SK-N-SH (cell line): ENCODE data around the gene ARPC2. TPM values are rescaled to one million over a fixed set of nuclear protein-coding genes. Genes with fewer than 3 reads are reported as not detected.

Source experiments
- CTCF ChIA-PET: fragments of 300-600, 350-600 bp; formaldehyde crosslinking; extraction: SDS; loops from one replicate; lab custom pipeline; 2021; lab: Yijun Ruan, JAX
- POLR2A ChIA-PET: fragments of 350-600 bp; sonication (Branson Sonifier 250); formaldehyde crosslinking; extraction: SDS; loops from one replicate; lab custom pipeline; 2020; ENCODE audit warnings: antibody characterized with exemption, inconsistent platforms; lab: Yijun Ruan, JAX
- DNase-seq: peaks from one replicate; pipeline ENCODE4 v3.0.0; 2012
- H2AFZ ChIP-seq: fragments of 200-600 bp; sonication (generic); 2 replicates; pipeline ENCODE4 v1.8.1; 2016; ENCODE audit warnings: antibody characterized with exemption, mild to moderate bottlenecking, low read depth
- H3F3A ChIP-seq: fragments of 200-600 bp; sonication (generic); replicated peaks from 2 replicates; pipeline ENCODE3; 2016; ENCODE audit warnings: antibody characterized with exemption, mild to moderate bottlenecking; ENCODE audit not compliant: insufficient read depth
- H3K27ac ChIP-seq, 2 experiments: fragments of 200-500 bp in 1 of 2; fragments of 200-600 bp in 1 of 2; sonication (Bioruptor generic) in 1 of 2; sonication (generic), shearing (Covaris generic) in 1 of 2; 2 replicates each; pipeline versions ENCODE4 v1.5.1 to v1.6.1; 2014 to 2016; ENCODE audit warnings: low read depth in 2 of 2, inconsistent platforms in 1 of 2, low read length in 1 of 2, mild to moderate bottlenecking in 1 of 2, mixed read lengths in 1 of 2
- H3K27me3 ChIP-seq: fragments of 200-600 bp; sonication (generic), shearing (Covaris generic); 2 replicates; pipeline ENCODE4 v1.6.1; 2016; ENCODE audit warnings: mixed run types; ENCODE audit not compliant: insufficient read depth
- H3K36me3 ChIP-seq, 2 experiments: fragments of 200-500 bp in 1 of 2; fragments of 200-600 bp in 1 of 2; sonication (Bioruptor generic) in 1 of 2; sonication (generic) in 1 of 2; replicated peaks in 1 of 2; 2 replicates each; pipeline versions ENCODE3 to v1.5.1; 2014 to 2016; ENCODE audit warnings: low read length in 1 of 2, mild to moderate bottlenecking in 1 of 2; ENCODE audit not compliant: insufficient read depth in 2 of 2, control insufficient read depth in 1 of 2
- H3K4me1 ChIP-seq, 2 experiments: fragments of 200-500 bp in 1 of 2; fragments of 200-600 bp in 1 of 2; sonication (Bioruptor generic) in 1 of 2; sonication (generic), shearing (Covaris generic) in 1 of 2; 2 replicates each; pipeline versions ENCODE4 v1.5.1 to v1.6.1; 2014 to 2016; ENCODE audit warnings: low read depth in 1 of 2, low read length in 1 of 2, mixed run types in 1 of 2; ENCODE audit not compliant: insufficient read depth in 2 of 2, control insufficient read depth in 1 of 2
- H3K4me2 ChIP-seq: fragments of 200-600 bp; sonication (generic), shearing (Covaris generic); 2 replicates; pipeline ENCODE4 v1.6.1; 2017; ENCODE audit warnings: mixed run types
- H3K4me3 ChIP-seq, 2 experiments: fragments of 200-500 bp in 1 of 2; fragments of 200-600 bp in 1 of 2; sonication (Bioruptor generic) in 1 of 2; sonication (generic), shearing (Covaris generic) in 1 of 2; 2 replicates each; pipeline versions ENCODE4 v1.5.1 to v1.8.1; 2014 to 2016; ENCODE audit warnings: low read depth in 2 of 2, inconsistent platforms in 1 of 2, low read length in 1 of 2, mild to moderate bottlenecking in 1 of 2, mixed read lengths in 1 of 2, moderate library complexity in 1 of 2
- H3K79me2 ChIP-seq: fragments of 200-600 bp; sonication (generic); 2 replicates; pipeline ENCODE4 v1.8.1; 2017; ENCODE audit warnings: mild to moderate bottlenecking; ENCODE audit not compliant: insufficient read depth
- H3K9ac ChIP-seq: fragments of 200-600 bp; sonication (generic); 2 replicates; pipeline ENCODE4 v1.6.1; 2017; ENCODE audit warnings: mixed run types
- H3K9me2 ChIP-seq: fragments of 200-600 bp; sonication (generic); 2 replicates; pipeline ENCODE4 v1.6.1; 2017; ENCODE audit warnings: mixed run types
- H3K9me3 ChIP-seq: fragments of 200-600 bp; sonication (generic); 2 replicates; pipeline ENCODE4 v1.6.1; 2017; ENCODE audit warnings: mixed run types, mild to moderate bottlenecking, moderate library complexity
- H4K20me1 ChIP-seq: fragments of 200-600 bp; sonication (generic); 2 replicates; pipeline ENCODE4 v1.6.1; 2017; ENCODE audit warnings: mild to moderate bottlenecking, mixed run types; ENCODE audit not compliant: insufficient read depth
- CHD2 ChIP-seq: fragments of 150-350 bp; IDR thresholded peaks from 2 replicates; pipeline ENCODE4 v1.6.1; 2018; ENCODE audit warnings: low read length; ENCODE audit not compliant: partially characterized antibody
- ELF1 ChIP-seq: IDR thresholded peaks from 2 replicates; pipeline ENCODE4 v1.4.0; 2012
- EP300 ChIP-seq, 2 experiments: IDR thresholded peaks; 2 replicates each; pipeline versions ENCODE4 v1.4.0 to v1.6.1; 2012; ENCODE audit warnings: borderline replicate concordance in 1 of 2, low read depth in 1 of 2, low read length in 1 of 2
- FOSL2 ChIP-seq: IDR thresholded peaks from 2 replicates; pipeline ENCODE4 v1.4.0; 2012; ENCODE audit warnings: low read depth, mild to moderate bottlenecking, moderate library complexity, borderline replicate concordance
- FOXJ3 ChIP-seq: sonication (generic); formaldehyde crosslinking; IDR thresholded peaks from 2 replicates; pipeline ENCODE4 v1.5.1; 2020; ENCODE audit warnings: mild to moderate bottlenecking, missing genetic modification reagents
- FOXM1 ChIP-seq: IDR thresholded peaks from 2 replicates; pipeline ENCODE4 v1.4.0; 2012; ENCODE audit warnings: low read depth, mild to moderate bottlenecking
- GABPA ChIP-seq: IDR thresholded peaks from 2 replicates; pipeline ENCODE4 v1.4.0; 2012; ENCODE audit warnings: low read depth, mild to moderate bottlenecking
- JUND ChIP-seq: IDR thresholded peaks from 2 replicates; pipeline ENCODE4 v1.4.0; 2012
- MEF2A ChIP-seq: IDR thresholded peaks from 2 replicates; pipeline ENCODE4 v1.4.0; 2012; ENCODE audit warnings: low read depth, borderline replicate concordance
- NRF1 ChIP-seq: IDR thresholded peaks from 2 replicates; pipeline ENCODE4 v1.6.1; 2012; ENCODE audit warnings: low read depth, mild to moderate bottlenecking, low read length
- REST ChIP-seq: IDR thresholded peaks from 2 replicates; pipeline ENCODE4 v1.6.1; 2012; ENCODE audit warnings: mild to moderate bottlenecking, low read depth, low read length, moderate library complexity
- SIN3A ChIP-seq: IDR thresholded peaks from 2 replicates; pipeline ENCODE4 v1.6.1; 2012; ENCODE audit warnings: low read depth, mild to moderate bottlenecking, low read length, moderate library complexity, borderline replicate concordance
- TAF1 ChIP-seq: IDR thresholded peaks from 2 replicates; pipeline ENCODE4 v1.6.1; 2012; ENCODE audit warnings: low read depth, mild to moderate bottlenecking, low read length, moderate library complexity, borderline replicate concordance
- TCF12 ChIP-seq: IDR thresholded peaks from 2 replicates; pipeline ENCODE4 v1.4.0; 2012
- USF2 ChIP-seq: fragments of 150-350 bp; IDR thresholded peaks from 2 replicates; pipeline ENCODE4 v1.6.1; 2017; ENCODE audit warnings: antibody characterized with exemption, low read length, low read depth, borderline replicate concordance
- ZBTB33 ChIP-seq: IDR thresholded peaks from 2 replicates; pipeline ENCODE4 v1.4.0; 2012; ENCODE audit warnings: low read depth, borderline replicate concordance
- WGBS: methylation state at CpG from one replicate; pipeline ENCODE4 v1.1.6; 2017; ENCODE audit warnings: low lambda C conversion rate; 5-methylcytosine and 5-hydroxymethylcytosine counted together
- polyA plus RNA-seq, 3 experiments: library from polyadenylated mRNA; depleted of rRNA; stranded (reverse); fragments of >200 nt; gene quantifications; 2 replicates each; pipeline ENCODE4 v1.2.3, GENCODE V29; 2012
- TF ChIP-seq, protein P1 (sequence below): fragments of 150-350 bp; IDR thresholded peaks from 2 replicates; pipeline ENCODE4 v1.6.1; 2016; ENCODE audit warnings: mild to moderate bottlenecking, low read depth, low read length
- TF ChIP-seq, protein P2 (sequence below): IDR thresholded peaks from 2 replicates; pipeline ENCODE4 v1.4.0; 2012; ENCODE audit warnings: low read depth

ARPC2 gene
- polyA plus RNA-seq, 1 of the 3 experiments (the other 2 are of a cell fraction) = 319 TPM

DNA sequence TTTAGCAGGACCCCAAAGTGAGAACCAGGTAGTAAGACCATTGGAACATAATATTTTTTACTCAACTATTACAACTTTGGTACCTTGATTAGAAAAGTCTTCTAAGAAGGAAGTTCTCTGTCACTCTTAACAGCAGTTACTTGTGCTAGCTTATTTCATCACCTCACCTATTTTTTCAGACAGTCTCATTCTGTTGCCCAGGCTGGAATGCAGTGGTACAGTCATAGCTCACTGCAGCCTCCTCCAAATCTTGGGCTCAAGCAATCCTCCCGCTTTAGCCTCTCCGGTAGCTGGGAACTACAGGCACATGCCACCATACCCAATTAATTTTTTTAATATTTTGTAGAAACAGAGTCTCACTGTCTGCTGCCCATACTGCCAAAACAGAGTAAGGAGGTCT is 18.0 kb downstream of the ARPC2 start:
- H3K27ac ChIP-seq = no peak overlapping the region
- no peak overlapping the region for H3K9ac ChIP-seq
- no peaks in the 10 kb centered on the region for H3K9me2 ChIP-seq
- H3K4me2 ChIP-seq = no peak overlapping the region
- WGBS = 97% methylated on average over 2 of the region's 2 CpGs
- no peaks in the 10 kb centered on the region for H3K9me3 ChIP-seq
- CTCF ChIA-PET = interaction anchor here (0.6 to 1.4 kb wide), 2 partner anchors 37 to 53 kb away, joined by 3 read pairs; no protein-coding TSS in a partner anchor
- H3F3A ChIP-seq = peaks cover 15% of the 10 kb centered on the region
- no peak for TF ChIP-seq FOSL2
- no peak for TF ChIP-seq ELF1
- TF ChIP-seq REST = no peak
- TF ChIP-seq TAF1 = no peak
- TF ChIP-seq NRF1 = no peak
- no peak for TF ChIP-seq TCF12
- no peak for TF ChIP-seq FOXJ3
- TF ChIP-seq, protein P1, sequence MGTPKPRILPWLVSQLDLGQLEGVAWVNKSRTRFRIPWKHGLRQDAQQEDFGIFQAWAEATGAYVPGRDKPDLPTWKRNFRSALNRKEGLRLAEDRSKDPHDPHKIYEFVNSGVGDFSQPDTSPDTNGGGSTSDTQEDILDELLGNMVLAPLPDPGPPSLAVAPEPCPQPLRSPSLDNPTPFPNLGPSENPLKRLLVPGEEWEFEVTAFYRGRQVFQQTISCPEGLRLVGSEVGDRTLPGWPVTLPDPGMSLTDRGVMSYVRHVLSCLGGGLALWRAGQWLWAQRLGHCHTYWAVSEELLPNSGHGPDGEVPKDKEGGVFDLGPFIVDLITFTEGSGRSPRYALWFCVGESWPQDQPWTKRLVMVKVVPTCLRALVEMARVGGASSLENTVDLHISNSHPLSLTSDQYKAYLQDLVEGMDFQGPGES = no peak
- TF ChIP-seq FOXM1 = no peak
- no peak for TF ChIP-seq ZBTB33
- TF ChIP-seq USF2 = no peak
- no peak for TF ChIP-seq EP300 (IDR thresholded peaks at IDR 0.05; ENCODE audit: borderline replicate concordance in 1 of 2, low read depth in 1 of 2, low read length in 1 of 2)
- TF ChIP-seq, protein P2, sequence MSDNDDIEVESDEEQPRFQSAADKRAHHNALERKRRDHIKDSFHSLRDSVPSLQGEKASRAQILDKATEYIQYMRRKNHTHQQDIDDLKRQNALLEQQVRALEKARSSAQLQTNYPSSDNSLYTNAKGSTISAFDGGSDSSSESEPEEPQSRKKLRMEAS = no peak
- TF ChIP-seq SIN3A = no peak
- TF ChIP-seq GABPA = no peak
- TF ChIP-seq CHD2 = no peak
- TF ChIP-seq JUND = no peak
- no peak for TF ChIP-seq MEF2A
- TF ChIP-seq, all 33 proteins: peak for 0
- no peak overlapping the region for H2AFZ ChIP-seq
- H3K4me1 ChIP-seq = peaks cover 0 to 7% of the 10 kb centered on the region in 2 experiments; a peak in 2 of 4 replicates
- H3K4me3 ChIP-seq = no peak overlapping the region
- DNase-seq = no peak
- POLR2A ChIA-PET = no interaction called here
- no peaks in the 10 kb centered on the region for H3K27me3 ChIP-seq
- H3K79me2 ChIP-seq = peaks cover 83% of the 10 kb centered on the region
- peaks cover 65 to 98% of the 10 kb centered on the region in 2 experiments for H3K36me3 ChIP-seq
- H4K20me1 ChIP-seq = no peaks in the 10 kb centered on the region
